ENCODE measurements around the gene GOLGA6L7.
"Not testable (repeated sequence)": the region's sequence is repeated elsewhere in the genome, so short reads cannot be mapped to it uniquely, and the experiment has no call there.

The GOLGA6L7 gene

GRCh38 chr15:28844147-28844546, 4.3 kb downstream of the GOLGA6L7 start:
- DNase-seq (ENCODE audit: low spot score) = not testable (repeated sequence)

- DNase-seq (ENCODE audit: low spot score) = not testable (repeated sequence)
Observed at GRCh38 chr15:28843520-28843919, 4.9 kb downstream of the GOLGA6L7 start.

GRCh38 chr15:28842210-28842609, 6.2 kb downstream of the GOLGA6L7 start:
- not testable (repeated sequence) for DNase-seq (ENCODE audit: low spot score)

GRCh38 chr15:28840285-28840684, 8.2 kb downstream of the GOLGA6L7 start:
- DNase-seq (ENCODE audit: low spot score) = not testable (repeated sequence)

GRCh38 chr15:28834957-28835585, 13.4 kb downstream of the GOLGA6L7 start:
- not testable (repeated sequence) for DNase-seq (ENCODE audit: low spot score)

GRCh38 chr15:28831897-28832587, 16.4 kb downstream of the GOLGA6L7 start:
- peak; percentile 50 for DNase-seq (ENCODE audit: low spot score)

- DNase-seq (ENCODE audit: low spot score) = not testable (repeated sequence)
Observed at GRCh38 chr15:28821420-28821819, 27.0 kb downstream of the GOLGA6L7 start.

- not testable (repeated sequence) for DNase-seq (ENCODE audit: low spot score)
Observed at GRCh38 chr15:28819930-28820295, 28.5 kb downstream of the GOLGA6L7 start.

GRCh38 chr15:28819019-28819929, 29.2 kb downstream of the GOLGA6L7 start:
- peak; percentile 6 for DNase-seq (ENCODE audit: low spot score)

GRCh38 chr15:28818168-28818567, 30.3 kb downstream of the GOLGA6L7 start:
- DNase-seq (ENCODE audit: low spot score) = not testable (repeated sequence)

GRCh38 chr15:28814059-28814458, 34.4 kb downstream of the GOLGA6L7 start:
- not testable (repeated sequence) for DNase-seq (ENCODE audit: low spot score)

GRCh38 chr15:28813392-28813791, 35.1 kb downstream of the GOLGA6L7 start:
- not testable (repeated sequence) for DNase-seq (ENCODE audit: low spot score)

- DNase-seq (ENCODE audit: low spot score) = not testable (repeated sequence)
Observed at GRCh38 chr15:28811852-28812550, 36.4 kb downstream of the GOLGA6L7 start.

- not testable (repeated sequence) for DNase-seq (ENCODE audit: low spot score)
Observed at GRCh38 chr15:28810444-28810843, 38.0 kb downstream of the GOLGA6L7 start.

- not testable (repeated sequence) for DNase-seq (ENCODE audit: low spot score)
Observed at GRCh38 chr15:28808136-28808535, 40.3 kb downstream of the GOLGA6L7 start.

- DNase-seq (ENCODE audit: low spot score) = not testable (repeated sequence)
Observed at GRCh38 chr15:28800366-28800765, 48.1 kb downstream of the GOLGA6L7 start.

- DNase-seq (ENCODE audit: low spot score) = not testable (repeated sequence)
Observed at GRCh38 chr15:28798234-28798633, 50.2 kb downstream of the GOLGA6L7 start.

- DNase-seq (ENCODE audit: low spot score) = peak; percentile 1
Observed at GRCh38 chr15:28794231-28794630, 54.2 kb downstream of the GOLGA6L7 start.
